Right lobe of liver (tissue), 6 donors: Measurements from ENCODE around the gene LDLRAD4. TPM values are rescaled to one million over a fixed set of nuclear protein-coding genes. Genes with fewer than 3 reads are reported as not detected.

ENCODE experiments used
- ATAC-seq, 4 donors: fragments of 200-7000 bp; cut with Tn5 transposase; one replicate each; pipeline ENCODE4 v1.9.1; 2020; ENCODE audit warnings: mild to moderate bottlenecking in 4 of 4, moderate library complexity in 4 of 4
- DNase-seq, 3 donors: peaks; one replicate each; pipeline ENCODE4 v3.0.0-alpha.2; 2020
- H3K27ac ChIP-seq, 3 donors: fragments of 200-600 bp; one replicate each; pipeline ENCODE4 v1.8.0; 2022
- H3K27me3 ChIP-seq, 2 donors: fragments of 200-600 bp; one replicate each; pipeline ENCODE4 v1.8.0; 2022
- H3K36me3 ChIP-seq, 4 donors: fragments of 200-600 bp; sonication (generic) in 1 of 4; one replicate each; pipeline versions ENCODE4 v1.5.1 to v1.8.0; 2017 to 2022; ENCODE audit warnings: control low read depth in 1 of 4
- H3K4me1 ChIP-seq, 4 donors: fragments of 200-600 bp; sonication (generic) in 1 of 4; one replicate each; pipeline versions ENCODE4 v1.5.1 to v1.8.0; 2017 to 2022; ENCODE audit warnings: control low read depth in 1 of 4
- H3K4me3 ChIP-seq, 3 donors: fragments of 200-600 bp; one replicate each; pipeline ENCODE4 v1.8.0; 2022
- H3K9me3 ChIP-seq, 4 donors: fragments of 200-600 bp; sonication (generic) in 1 of 4; one replicate each; pipeline versions ENCODE4 v1.5.1 to v1.8.0; 2017 to 2022; ENCODE audit warnings: control low read depth in 1 of 4
- POLR2A ChIP-seq: fragments of 450-650 bp; IDR thresholded peaks from one replicate; pipeline ENCODE4 v1.6.1; 2017; ENCODE audit warnings: antibody characterized with exemption, mild to moderate bottlenecking
- WGBS: methylation state at CpG from one replicate; pipeline ENCODE4 v1.1.6; 2018; ENCODE audit warnings: low coverage, low lambda C conversion rate; ENCODE audit not compliant: insufficient coverage; ENCODE audit errors: missing lambda C conversion rate; 5-methylcytosine and 5-hydroxymethylcytosine counted together
- intact Hi-C, 2 donors: fragments of 100-400 bp; cut with DNase I; formaldehyde crosslinking; loops; one replicate each; pipeline versions ENCODE4 v1.11.2 to v1.14.1; 2022
- total RNA-seq, 6 experiments: library from RNA; depleted of rRNA in 2 of 6; stranded (reverse); fragments of >200 nt in 2 of 6; fragmentation: NEBNext Ultra II Directional in 3 of 6; extraction: Animal tissue kit (Norgen Biotek cat#: 25700) in 3 of 6; gene quantifications; one replicate each; pipeline versions ENCODE4 v1.1.0 to v1.2.4, GENCODE V29; 2016 to 2023
- TF ChIP-seq, protein P1 (sequence below), 4 donors: fragments of 200-600 bp in 3 of 4; fragments of 450-650 bp in 1 of 4; IDR thresholded peaks; one replicate each; pipeline versions ENCODE4 v1.5.1 to v1.8.0; 2016 to 2022; ENCODE audit warnings: antibody characterized with exemption in 4 of 4, mild to moderate bottlenecking in 2 of 4
- donor health status: DM: no; HTN: yes; CAD: no.
- donor health status: DM: no; HTN: no; CAD: no.
- donor health status: DM: no; HTN: no; CAD: no.
- donor health status: DM: no; HTN: yes; CAD: no.
- donor health status: DM: no; HTN: yes; CAD: no.

The LDLRAD4 gene
- total RNA-seq, 6 experiments from 2014 or later, result 10.6 to 66.4 (median 18.7) TPM

DNA sequence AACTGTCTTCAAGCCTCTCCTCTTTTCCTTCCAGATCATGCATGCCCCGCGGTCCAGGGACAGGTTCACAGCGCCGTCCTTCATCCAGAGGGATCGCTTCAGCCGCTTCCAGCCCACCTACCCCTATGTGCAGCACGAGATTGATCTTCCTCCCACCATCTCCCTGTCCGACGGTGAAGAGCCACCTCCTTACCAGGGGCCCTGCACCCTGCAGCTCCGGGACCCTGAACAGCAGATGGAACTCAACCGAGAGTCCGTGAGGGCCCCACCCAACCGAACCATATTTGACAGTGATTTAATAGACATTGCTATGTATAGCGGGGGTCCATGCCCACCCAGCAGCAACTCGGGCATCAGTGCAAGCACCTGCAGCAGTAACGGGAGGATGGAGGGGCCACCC is 426.5 kb downstream of the LDLRAD4 start:
- no peaks in the 10 kb centered on the region for H3K9me3 ChIP-seq
- no peaks in the 10 kb centered on the region for H3K27me3 ChIP-seq
- no peak for DNase-seq
- no peak overlapping the region for H3K27ac ChIP-seq
- whole genome bisulfite sequencing, result 93% methylated on average over 10 of the region's 16 CpGs
- H3K4me1 ChIP-seq, result no peaks in the 10 kb centered on the region
- intact Hi-C loops, result no loop called here
- peaks cover 0 to 13% (median 6%) of the 10 kb centered on the region in 4 donors for H3K36me3 ChIP-seq
- no peak for TF ChIP-seq POLR2A
- TF ChIP-seq, protein P1, sequence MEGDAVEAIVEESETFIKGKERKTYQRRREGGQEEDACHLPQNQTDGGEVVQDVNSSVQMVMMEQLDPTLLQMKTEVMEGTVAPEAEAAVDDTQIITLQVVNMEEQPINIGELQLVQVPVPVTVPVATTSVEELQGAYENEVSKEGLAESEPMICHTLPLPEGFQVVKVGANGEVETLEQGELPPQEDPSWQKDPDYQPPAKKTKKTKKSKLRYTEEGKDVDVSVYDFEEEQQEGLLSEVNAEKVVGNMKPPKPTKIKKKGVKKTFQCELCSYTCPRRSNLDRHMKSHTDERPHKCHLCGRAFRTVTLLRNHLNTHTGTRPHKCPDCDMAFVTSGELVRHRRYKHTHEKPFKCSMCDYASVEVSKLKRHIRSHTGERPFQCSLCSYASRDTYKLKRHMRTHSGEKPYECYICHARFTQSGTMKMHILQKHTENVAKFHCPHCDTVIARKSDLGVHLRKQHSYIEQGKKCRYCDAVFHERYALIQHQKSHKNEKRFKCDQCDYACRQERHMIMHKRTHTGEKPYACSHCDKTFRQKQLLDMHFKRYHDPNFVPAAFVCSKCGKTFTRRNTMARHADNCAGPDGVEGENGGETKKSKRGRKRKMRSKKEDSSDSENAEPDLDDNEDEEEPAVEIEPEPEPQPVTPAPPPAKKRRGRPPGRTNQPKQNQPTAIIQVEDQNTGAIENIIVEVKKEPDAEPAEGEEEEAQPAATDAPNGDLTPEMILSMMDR (IDR thresholded peaks at IDR 0.05), result no peak
- H3K4me3 ChIP-seq, result no peak overlapping the region
- ATAC-seq, result no peak

GRCh38 chr18:13646633-13647032 is 428.1 kb downstream of the LDLRAD4 start:
- H3K27ac ChIP-seq, result no peak overlapping the region
- TF ChIP-seq, protein P1 (IDR thresholded peaks at IDR 0.05), result no peak
- TF ChIP-seq POLR2A, result no peak
- intact Hi-C loops, result no loop called here
- 88% methylated on average over 3 of the region's 4 CpGs for WGBS
- H3K36me3 ChIP-seq, result peaks cover 0 to 13% (median 6%) of the 10 kb centered on the region in 4 donors
- no peaks in the 10 kb centered on the region for H3K27me3 ChIP-seq
- no peak overlapping the region for H3K4me3 ChIP-seq
- DNase-seq (no peak), ATAC-seq (no peak)
- H3K4me1 ChIP-seq, result no peaks in the 10 kb centered on the region
- H3K9me3 ChIP-seq, result no peaks in the 10 kb centered on the region

DNA sequence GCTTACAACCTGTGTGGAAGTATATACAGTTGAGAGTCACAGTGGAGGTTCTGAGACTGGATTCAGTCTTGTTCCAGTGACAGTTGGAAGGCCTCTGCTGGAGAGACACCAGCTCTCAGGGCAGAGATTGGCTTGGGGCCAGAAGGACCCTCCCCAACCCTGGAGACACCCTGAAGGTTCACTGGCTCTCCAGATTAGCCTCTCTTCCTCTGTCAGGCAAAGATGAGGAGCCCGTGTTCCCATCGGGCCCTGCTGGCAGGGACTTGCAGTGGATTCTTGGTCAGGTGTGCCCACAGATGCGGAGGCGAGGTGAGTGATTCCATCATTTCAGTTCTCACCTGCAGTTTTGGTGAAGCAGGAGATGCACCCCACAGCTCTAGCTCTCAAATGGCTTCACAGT is 429.2 kb downstream of the LDLRAD4 start:
- peaks cover 0 to 13% (median 6%) of the 10 kb centered on the region in 4 donors for H3K36me3 ChIP-seq
- H3K9me3 ChIP-seq, result no peaks in the 10 kb centered on the region
- 100% methylated on average over 2 of the region's 4 CpGs for WGBS
- no peak for ATAC-seq
- no peaks in the 10 kb centered on the region for H3K4me1 ChIP-seq
- H3K4me3 ChIP-seq, result no peak overlapping the region
- no peak overlapping the region for H3K27ac ChIP-seq
- TF ChIP-seq POLR2A, result no peak
- TF ChIP-seq, protein P1 (IDR thresholded peaks at IDR 0.05), result no peak
- DNase-seq, result no peak
- H3K27me3 ChIP-seq, result no peaks in the 10 kb centered on the region
- intact Hi-C loops, result no loop called here

DNA sequence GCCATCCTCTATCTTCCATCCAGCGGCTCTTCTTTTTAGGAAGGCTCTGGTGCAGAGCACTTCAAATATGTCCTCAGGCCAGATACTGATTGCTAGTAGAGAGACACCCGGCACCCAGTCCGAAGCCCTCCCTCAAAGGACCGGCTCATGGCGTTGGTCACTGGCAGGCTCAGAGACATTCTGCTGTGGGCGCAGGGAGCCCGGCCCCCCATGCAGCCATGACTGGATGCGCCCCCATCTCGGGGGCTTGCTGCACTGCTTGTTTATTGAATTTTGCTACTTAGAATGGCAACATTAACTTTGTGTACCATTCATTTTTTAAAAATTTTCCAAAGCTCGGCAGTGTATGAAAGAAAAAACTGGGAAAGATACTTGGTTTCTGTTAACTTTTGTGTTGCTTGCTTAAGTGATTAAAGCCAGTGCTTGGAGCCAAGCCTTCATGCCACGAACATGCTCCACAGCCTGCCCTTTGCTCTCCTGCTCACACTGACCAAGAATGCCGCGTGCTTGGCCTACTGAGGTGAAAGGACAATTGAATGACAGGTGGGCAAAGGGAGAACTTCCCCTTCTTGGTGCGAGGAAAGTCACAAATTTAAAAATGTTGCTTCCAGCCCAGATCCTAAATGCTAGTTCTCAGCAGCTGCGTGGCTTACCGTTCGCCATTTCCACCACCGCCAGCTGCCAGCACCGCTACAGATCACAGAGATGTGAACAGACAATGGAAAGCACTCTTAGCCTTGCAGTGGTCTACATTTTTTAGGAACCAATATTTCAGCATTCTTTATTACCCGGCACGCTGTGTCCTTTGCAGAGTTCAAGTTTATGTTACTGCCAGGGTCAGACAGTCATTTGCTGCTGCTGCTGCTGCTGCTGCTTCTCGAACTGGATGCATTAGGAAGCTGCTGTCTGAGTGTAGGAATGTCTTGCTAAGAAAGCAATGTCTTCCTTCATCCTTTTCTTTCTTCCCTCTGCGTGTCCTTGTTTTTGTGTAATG is 431.1 kb downstream of the LDLRAD4 start:
- Histone ChIP-seq H3K9me3 (no peaks in the 10 kb centered on the region), H3K27ac (no peak overlapping the region), H3K4me3 (no peak overlapping the region), H3K36me3 (peaks cover 0 to 13% (median 6%) of the 10 kb centered on the region in 4 donors), H3K27me3 (no peaks in the 10 kb centered on the region), H3K4me1 (no peaks in the 10 kb centered on the region)
- no peak for TF ChIP-seq POLR2A
- intact Hi-C loops, result no loop called here
- DNase-seq (no peak), ATAC-seq (peak; percentile 69 to 79 (median 72))
- 66% methylated on average over 18 of the region's 23 CpGs for WGBS
